ENCODE data around the gene DEFB124.

DNA sequence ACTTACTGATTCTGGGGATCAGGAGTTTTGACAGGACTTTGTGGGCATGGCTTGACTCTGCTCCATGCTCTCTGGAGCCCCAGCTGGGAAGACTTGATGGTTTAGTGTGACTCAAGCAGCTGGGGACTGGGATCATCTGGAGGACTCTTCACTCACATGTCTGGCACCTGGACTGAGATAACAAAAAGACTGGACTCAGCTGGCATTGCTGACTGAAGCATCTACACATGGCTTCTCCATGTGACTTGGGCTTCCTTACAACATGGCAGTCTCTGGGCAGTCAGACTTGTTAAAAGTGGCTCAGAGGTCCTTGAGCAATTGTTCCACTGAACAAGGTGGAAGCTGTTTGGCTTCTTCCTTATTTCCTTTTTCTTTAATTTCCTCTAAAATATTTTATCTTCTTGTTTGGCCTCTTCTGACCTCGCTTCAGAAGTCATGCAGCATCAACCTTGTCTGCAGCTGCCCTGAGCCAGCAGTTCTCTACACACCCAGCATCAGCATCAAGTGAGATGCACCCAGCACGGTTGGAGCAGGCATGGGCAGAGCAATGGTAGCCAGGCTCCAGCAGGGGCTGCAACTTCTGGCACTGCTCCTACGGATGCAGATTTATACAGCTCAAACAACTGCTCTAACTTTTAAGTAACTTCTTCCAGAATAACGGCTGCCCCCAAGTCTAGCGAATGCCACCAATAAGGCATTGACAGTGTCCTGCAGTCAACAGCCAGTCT lies 33.8 kb upstream of the DEFB124 start:
- no peak for TF ChIP-seq POLR2AphosphoS5 (IDR thresholded peaks at IDR 0.05; ENCODE audit: low read depth, low read length)
- TF ChIP-seq, protein P1, sequence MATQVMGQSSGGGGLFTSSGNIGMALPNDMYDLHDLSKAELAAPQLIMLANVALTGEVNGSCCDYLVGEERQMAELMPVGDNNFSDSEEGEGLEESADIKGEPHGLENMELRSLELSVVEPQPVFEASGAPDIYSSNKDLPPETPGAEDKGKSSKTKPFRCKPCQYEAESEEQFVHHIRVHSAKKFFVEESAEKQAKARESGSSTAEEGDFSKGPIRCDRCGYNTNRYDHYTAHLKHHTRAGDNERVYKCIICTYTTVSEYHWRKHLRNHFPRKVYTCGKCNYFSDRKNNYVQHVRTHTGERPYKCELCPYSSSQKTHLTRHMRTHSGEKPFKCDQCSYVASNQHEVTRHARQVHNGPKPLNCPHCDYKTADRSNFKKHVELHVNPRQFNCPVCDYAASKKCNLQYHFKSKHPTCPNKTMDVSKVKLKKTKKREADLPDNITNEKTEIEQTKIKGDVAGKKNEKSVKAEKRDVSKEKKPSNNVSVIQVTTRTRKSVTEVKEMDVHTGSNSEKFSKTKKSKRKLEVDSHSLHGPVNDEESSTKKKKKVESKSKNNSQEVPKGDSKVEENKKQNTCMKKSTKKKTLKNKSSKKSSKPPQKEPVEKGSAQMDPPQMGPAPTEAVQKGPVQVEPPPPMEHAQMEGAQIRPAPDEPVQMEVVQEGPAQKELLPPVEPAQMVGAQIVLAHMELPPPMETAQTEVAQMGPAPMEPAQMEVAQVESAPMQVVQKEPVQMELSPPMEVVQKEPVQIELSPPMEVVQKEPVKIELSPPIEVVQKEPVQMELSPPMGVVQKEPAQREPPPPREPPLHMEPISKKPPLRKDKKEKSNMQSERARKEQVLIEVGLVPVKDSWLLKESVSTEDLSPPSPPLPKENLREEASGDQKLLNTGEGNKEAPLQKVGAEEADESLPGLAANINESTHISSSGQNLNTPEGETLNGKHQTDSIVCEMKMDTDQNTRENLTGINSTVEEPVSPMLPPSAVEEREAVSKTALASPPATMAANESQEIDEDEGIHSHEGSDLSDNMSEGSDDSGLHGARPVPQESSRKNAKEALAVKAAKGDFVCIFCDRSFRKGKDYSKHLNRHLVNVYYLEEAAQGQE (IDR thresholded peaks at IDR 0.05; ENCODE audit: insufficient read depth in 1 of 2, low read depth in 2 of 2, low read length in 2 of 2): no peak
- no peak for TF ChIP-seq TAF1 (IDR thresholded peaks at IDR 0.05; ENCODE audit: borderline replicate concordance, insufficient read depth, low read length)

Data from PFSK-1 (cell line).